Eye (tissue), 1 donor: Measurements from ENCODE around the gene TLX2.
A peak's percentile ranks its signal among the peaks of the same experiment; 100 is the strongest.
"Not testable (repeated sequence)": the region's sequence is repeated elsewhere in the genome, so short reads cannot be mapped to it uniquely, and the experiment has no call there.

ENCODE experiments used
- DNase-seq: peaks from one replicate; pipeline ENCODE4 v3.0.0-alpha.2; 2015

TLX2 gene

GRCh38 chr2:74514368-74515270 lies at the start of gene TLX2:
TLX2 (plus strand) TSS chr2:74514450; CDS start chr2:74514807, 357 bp downstream.
- DNase-seq: peak; percentile 65

- not testable (repeated sequence) for DNase-seq
Measured at GRCh38 chr2:74470742-74471141, 43.5 kb upstream of the TLX2 start.

- no peak for DNase-seq
Measured at GRCh38 chr2:74471332-74472065, 42.8 kb upstream of the TLX2 start.

- peak; percentile 99 for DNase-seq
Measured at GRCh38 chr2:74472086-74472944, 41.9 kb upstream of the TLX2 start, which contains the start of gene MRPL53. MRPL53 (minus strand) TSS chr2:74472680; CDS start chr2:74472660, 20 bp downstream.

GRCh38 chr2:74472945-74473258 lies 41.3 kb upstream of the TLX2 start:
- DNase-seq: no peak

GRCh38 chr2:74474481-74474880 lies 39.8 kb upstream of the TLX2 start:
- DNase-seq: no peak

- DNase-seq: no peak
Measured at GRCh38 chr2:74474899-74475298, 39.4 kb upstream of the TLX2 start.

- DNase-seq: no peak
Measured at GRCh38 chr2:74481431-74481830, 32.8 kb upstream of the TLX2 start.

- DNase-seq: no peak
Measured at GRCh38 chr2:74481961-74482800, 32.1 kb upstream of the TLX2 start.

GRCh38 chr2:74482801-74483674 lies 31.2 kb upstream of the TLX2 start, which contains the start of the genes CCDC142 and TTC31:
CCDC142 (minus strand) TSS chr2:74482998; CDS start chr2:74482837, 161 bp downstream.
TTC31 (plus strand) TSS chr2:74483081; CDS start chr2:74483096, 15 bp downstream.
- DNase-seq: peak; percentile 98

GRCh38 chr2:74483675-74484164 lies 30.5 kb upstream of the TLX2 start:
- not testable (repeated sequence) for DNase-seq

- no peak for DNase-seq
Measured at GRCh38 chr2:74486141-74486540, 28.1 kb upstream of the TLX2 start.

- no peak for DNase-seq
Measured at GRCh38 chr2:74488643-74489481, 25.4 kb upstream of the TLX2 start.

GRCh38 chr2:74489906-74490305 lies 24.3 kb upstream of the TLX2 start:
- no peak for DNase-seq

- no peak for DNase-seq
Measured at GRCh38 chr2:74491648-74492544, 22.4 kb upstream of the TLX2 start.

- no peak for DNase-seq
Measured at GRCh38 chr2:74493546-74493945, 20.7 kb upstream of the TLX2 start.

- no peak for DNase-seq
Measured at GRCh38 chr2:74495440-74495839, 18.8 kb upstream of the TLX2 start.

GRCh38 chr2:74496997-74497776 lies 17.1 kb upstream of the TLX2 start:
- no peak for DNase-seq
